Rectal smooth muscle tissue (tissue), 1 donor: ENCODE results near the gene DDX20.

Experiments
- H3K27ac ChIP-seq: one replicate; pipeline ENCODE4 v1.7.0; 2013; ENCODE audit warnings: low read depth, low read length, inconsistent platforms
- H3K27me3 ChIP-seq: one replicate; pipeline ENCODE4 v1.7.0; 2013; ENCODE audit warnings: low read length; ENCODE audit not compliant: control insufficient read depth, insufficient read depth
- H3K36me3 ChIP-seq: one replicate; pipeline ENCODE4 v1.7.0; 2013; ENCODE audit warnings: low read length; ENCODE audit not compliant: control insufficient read depth, insufficient read depth
- H3K4me1 ChIP-seq: one replicate; pipeline ENCODE4 v1.7.0; 2013; ENCODE audit warnings: low read length; ENCODE audit not compliant: control insufficient read depth, insufficient read depth
- H3K4me3 ChIP-seq: one replicate; pipeline ENCODE4 v1.7.0; 2013; ENCODE audit warnings: low read length
- H3K9ac ChIP-seq: one replicate; pipeline ENCODE4 v1.7.0; 2013; ENCODE audit warnings: low read length

The DDX20 gene

DNA sequence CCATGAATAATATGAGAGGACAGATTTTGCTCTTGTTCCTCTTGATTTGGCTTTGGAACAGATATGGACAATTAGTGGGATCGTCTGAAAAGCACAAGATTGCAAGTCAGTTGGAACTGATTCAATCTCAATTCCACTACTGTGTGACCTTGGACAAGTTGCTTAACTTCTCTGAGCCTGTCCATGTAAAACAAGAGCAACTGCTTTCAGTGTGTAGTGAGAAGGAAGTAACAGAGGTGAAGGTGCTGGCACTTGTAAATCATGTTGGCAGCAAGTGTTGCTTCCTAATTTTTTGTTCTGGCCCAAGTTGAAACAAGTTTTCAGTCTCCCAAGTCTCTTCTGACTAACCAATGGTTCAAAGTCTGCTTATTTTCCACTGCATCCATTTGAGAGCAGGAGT, 31.8 kb upstream of the DDX20 start:
- peaks cover 7% of the 10 kb centered on the region for H3K4me1 ChIP-seq
- no peak overlapping the region for H3K9ac ChIP-seq
- no peak overlapping the region for H3K4me3 ChIP-seq
- H3K27me3 ChIP-seq, result no peaks in the 10 kb centered on the region
- no peaks in the 10 kb centered on the region for H3K36me3 ChIP-seq
- no peak overlapping the region for H3K27ac ChIP-seq

DNA sequence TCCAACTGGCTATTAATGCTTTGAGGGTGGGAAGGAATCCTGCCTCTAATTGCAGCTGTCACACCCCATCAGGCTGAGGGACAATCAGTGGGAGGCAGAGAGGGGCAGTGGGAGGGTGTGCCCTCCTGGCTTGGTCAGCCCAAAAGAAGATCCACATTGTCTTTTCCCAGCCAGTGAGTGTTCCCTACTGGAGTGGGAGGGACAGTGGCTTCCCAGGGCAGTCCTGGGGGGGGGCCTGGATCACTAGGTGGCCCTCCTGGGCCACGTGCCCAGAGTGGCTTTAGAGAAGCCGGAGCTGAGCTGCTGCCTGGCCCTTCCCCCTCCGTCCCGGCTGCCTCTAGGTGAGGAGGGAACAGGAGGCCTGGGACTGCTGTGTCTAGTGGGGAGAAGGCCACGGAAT, 30.5 kb upstream of the DDX20 start:
- no peaks in the 10 kb centered on the region for H3K36me3 ChIP-seq
- no peak overlapping the region for H3K4me3 ChIP-seq
- H3K27ac ChIP-seq, result no peak overlapping the region
- H3K9ac ChIP-seq, result no peak overlapping the region
- peaks cover 6% of the 10 kb centered on the region for H3K4me1 ChIP-seq
- H3K27me3 ChIP-seq, result no peaks in the 10 kb centered on the region

DNA sequence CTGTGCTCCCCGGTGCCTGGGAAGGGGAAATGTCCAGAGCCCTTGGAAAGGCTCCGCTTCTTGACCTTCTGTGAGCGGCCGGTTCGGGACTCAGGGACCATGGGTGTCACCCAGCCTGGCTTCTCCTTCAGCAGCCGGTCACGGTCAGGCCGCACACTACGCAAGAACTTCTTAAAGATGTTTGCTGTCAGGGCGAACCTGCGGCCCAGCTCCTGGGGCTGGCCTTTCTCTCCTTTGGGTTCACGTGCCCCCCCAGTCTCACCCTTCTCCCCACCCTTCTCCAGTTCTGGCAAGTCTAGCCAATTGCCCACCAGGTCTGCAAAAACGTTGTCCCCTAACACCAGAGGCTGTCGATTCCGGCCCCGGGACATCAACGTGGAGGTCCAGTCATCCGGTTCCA, 28.6 kb upstream of the DDX20 start:
- H3K36me3 ChIP-seq, result no peaks in the 10 kb centered on the region
- no peaks in the 10 kb centered on the region for H3K27me3 ChIP-seq
- H3K9ac ChIP-seq, result no peak overlapping the region
- H3K27ac ChIP-seq, result no peak overlapping the region
- H3K4me1 ChIP-seq, result no peaks in the 10 kb centered on the region
- no peak overlapping the region for H3K4me3 ChIP-seq

DNA sequence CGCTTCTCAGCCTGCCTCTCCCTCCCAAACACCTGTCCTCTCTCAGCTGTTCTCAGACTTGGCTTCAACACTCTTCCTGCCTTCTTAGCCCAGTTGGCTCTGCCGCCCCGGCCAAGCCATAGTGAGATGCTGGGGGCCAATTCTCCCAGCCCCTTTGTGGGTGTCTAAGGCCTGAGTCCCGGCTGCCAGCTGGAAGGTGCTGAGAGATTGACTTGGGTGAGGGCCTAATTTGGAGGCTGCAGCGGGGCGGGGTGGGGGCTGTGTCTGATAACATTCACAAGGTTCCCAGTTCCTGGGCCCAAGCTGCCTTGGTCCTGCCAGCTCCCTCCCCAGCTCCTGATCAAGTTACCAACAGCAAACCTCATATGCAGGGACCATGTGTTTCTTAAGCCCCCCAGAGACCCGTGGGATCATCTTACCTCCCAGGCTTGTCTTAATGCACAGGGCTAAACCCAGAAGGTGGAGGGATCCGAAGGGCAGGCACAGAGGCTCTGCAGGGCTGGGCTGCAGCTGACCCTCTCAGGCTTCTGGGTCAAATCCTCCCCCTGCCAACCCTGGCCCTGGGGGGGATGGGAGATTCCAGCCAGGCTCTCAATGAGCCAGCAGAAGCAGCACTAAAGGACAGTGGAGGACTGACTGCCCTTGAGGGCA, 26.3 kb upstream of the DDX20 start:
- Histone ChIP-seq H3K27ac (no peak overlapping the region), H3K36me3 (no peaks in the 10 kb centered on the region), H3K27me3 (no peaks in the 10 kb centered on the region), H3K4me3 (no peak overlapping the region), H3K9ac (no peak overlapping the region), H3K4me1 (no peaks in the 10 kb centered on the region)

DNA sequence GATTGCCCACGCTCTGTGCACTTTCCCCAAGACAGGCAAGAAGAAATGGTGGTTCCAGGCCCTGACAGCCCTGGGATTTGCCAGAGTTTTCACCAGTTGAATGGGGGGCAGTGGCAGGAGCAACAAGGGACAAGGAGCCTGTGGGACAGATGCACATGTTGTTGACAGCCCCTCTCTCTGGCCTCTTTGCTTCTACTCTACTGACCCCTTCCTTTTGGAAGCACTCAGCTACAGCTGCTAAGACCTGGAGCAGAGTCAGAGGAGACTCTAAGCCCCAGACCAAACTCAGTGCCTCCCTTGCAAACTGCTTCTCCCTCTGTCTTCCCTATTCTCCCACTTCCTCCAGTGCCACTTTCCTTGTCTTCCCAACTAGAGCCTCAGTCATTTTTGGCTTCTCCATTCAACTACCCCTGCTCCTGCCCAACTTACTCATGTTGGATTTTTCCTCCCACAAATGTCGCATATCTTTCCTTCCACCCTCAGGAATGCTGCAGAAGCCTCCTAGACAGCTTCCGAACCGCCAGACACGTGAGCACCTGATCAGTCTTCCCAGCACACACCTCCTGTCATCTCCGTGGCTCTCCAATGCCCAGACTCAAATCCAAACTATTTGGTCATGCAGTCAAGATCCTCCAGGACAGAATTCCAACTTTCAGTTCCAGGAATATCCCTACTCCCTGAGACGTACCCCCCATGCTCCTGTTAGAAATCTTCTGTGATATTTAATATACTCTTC, 25.6 kb upstream of the DDX20 start:
- H3K4me1 ChIP-seq, result no peaks in the 10 kb centered on the region
- no peaks in the 10 kb centered on the region for H3K27me3 ChIP-seq
- no peak overlapping the region for H3K4me3 ChIP-seq
- no peak overlapping the region for H3K27ac ChIP-seq
- H3K9ac ChIP-seq, result no peak overlapping the region
- H3K36me3 ChIP-seq, result no peaks in the 10 kb centered on the region

DNA sequence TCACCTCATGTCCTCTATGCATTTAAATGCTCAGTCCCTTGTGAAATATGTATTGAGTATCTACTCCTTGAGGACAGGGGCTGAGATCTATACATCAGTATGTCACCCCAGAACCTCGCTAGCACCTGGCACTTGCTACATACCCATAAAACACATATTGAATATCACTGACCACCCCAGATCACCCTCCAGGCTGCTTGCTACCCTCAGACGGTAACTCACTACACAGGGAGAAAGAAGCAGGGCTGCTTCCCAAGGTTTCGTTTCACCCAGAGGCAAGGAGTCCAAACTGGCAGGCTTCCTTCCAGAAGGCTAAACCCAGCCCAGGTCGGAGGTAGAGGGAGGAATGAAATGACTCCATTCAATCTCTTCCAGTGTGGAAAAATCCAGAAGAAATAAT, 25.0 kb upstream of the DDX20 start:
- no peaks in the 10 kb centered on the region for H3K4me1 ChIP-seq
- H3K27me3 ChIP-seq, result no peaks in the 10 kb centered on the region
- H3K27ac ChIP-seq, result no peak overlapping the region
- H3K36me3 ChIP-seq, result no peaks in the 10 kb centered on the region
- no peak overlapping the region for H3K9ac ChIP-seq
- H3K4me3 ChIP-seq, result no peak overlapping the region

DNA sequence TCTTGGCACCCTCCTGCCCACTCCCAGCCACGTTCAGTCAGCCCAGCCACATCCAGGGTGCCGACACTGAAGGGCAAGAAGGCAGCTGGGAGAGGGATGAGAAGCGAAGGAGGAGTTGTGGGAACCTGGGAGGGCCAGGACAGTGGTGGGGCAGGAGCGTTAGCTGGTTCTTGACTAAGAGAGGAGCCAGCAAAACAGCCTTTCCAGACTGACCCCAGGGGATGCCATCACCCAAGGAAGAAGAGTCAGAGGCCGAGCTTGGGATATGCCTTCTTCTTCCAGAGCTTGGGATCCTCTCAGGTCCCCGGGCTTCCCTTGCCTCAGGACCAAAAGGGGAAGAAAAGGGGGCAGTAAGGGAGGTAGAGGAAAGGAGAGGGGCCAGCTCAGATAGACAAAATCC, 23.7 kb upstream of the DDX20 start:
- Histone ChIP-seq H3K9ac (no peak overlapping the region), H3K4me3 (no peak overlapping the region), H3K36me3 (no peaks in the 10 kb centered on the region), H3K27ac (no peak overlapping the region), H3K27me3 (no peaks in the 10 kb centered on the region), H3K4me1 (peaks cover 2% of the 10 kb centered on the region)

DNA sequence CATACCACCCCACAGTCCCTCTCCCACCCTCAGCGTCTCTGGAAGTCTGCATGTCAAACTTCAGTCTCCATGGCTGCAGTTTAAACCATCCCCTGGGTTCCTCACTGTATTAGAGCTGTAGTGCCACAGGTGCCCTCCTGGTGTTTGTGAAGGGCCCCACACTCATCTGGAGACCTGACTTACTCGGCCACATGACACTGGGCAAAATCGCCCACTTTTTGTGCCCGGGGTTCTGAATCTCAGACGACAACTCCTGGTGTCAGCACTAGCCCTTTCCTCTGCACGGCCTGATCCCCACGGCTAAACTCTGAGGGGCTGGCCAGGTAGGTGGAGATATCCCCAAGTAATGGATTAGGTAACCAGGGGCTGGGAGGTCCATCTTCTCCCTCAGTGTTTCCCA, 23.0 kb upstream of the DDX20 start:
- Histone ChIP-seq H3K4me1 (peaks cover 9% of the 10 kb centered on the region), H3K27ac (peak overlapping the region; percentile 40), H3K9ac (no peak overlapping the region), H3K4me3 (no peak overlapping the region), H3K36me3 (no peaks in the 10 kb centered on the region), H3K27me3 (no peaks in the 10 kb centered on the region)

DNA sequence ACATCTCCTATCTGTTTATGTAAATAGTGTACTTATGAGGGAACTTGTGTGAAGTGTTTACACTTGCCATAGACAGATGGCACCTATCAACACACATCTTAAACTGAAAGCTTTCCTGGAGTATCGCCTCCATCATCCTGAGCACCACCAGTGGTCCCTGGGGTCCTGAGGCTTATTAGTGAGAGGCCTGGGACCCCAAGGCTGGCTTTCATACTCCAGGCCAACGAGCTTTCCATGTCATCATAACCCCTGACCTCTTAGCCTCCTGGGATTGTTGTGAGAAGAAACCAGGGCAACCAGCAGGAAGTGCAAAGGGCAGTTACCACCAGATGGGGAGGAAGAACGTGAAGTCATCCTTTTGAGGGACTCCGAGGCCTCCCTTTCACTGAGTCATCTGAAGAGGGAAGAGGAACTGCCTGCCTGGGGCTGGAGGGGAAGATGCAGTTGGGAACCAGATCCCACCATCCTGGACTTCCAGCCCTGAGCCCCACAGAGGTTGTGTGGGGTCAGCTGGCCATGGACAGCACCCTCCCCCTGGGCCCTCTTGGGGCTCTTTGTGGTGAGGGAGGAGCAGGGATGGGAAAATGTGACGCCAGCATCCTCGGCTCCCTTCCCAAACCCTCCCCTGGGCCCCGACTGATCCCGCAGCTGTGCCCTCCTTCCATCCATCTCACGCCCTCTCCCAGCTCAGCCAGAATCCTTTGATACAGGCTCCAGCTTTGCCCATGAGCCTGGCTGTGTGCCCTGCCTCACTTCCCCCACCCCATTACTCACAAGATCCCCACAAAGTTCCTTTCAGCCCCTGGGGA, 22.3 kb upstream of the DDX20 start:
- H3K4me1 ChIP-seq, result peaks cover 14% of the 10 kb centered on the region
- peak overlapping the region; percentile 40 for H3K27ac ChIP-seq
- H3K36me3 ChIP-seq, result no peaks in the 10 kb centered on the region
- no peaks in the 10 kb centered on the region for H3K27me3 ChIP-seq
- H3K4me3 ChIP-seq, result no peak overlapping the region
- no peak overlapping the region for H3K9ac ChIP-seq

DNA sequence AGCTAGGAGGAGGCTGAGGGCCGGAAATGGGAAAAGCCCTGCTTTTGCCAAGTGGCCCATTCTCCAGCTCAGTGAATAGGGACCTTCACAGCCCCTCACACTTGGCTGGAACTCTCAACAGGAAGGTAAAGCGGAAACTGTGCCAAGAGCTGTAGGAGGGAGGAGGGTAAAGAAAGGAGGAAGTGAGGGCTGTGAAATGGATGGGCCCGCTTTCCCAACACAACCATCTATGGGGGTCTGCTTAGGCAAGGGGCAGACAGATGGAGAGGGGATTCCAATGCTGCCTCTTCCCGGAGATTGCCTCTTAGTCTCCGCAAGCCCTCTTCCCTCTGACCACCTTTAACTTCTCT, 21.7 kb upstream of the DDX20 start:
- no peaks in the 10 kb centered on the region for H3K36me3 ChIP-seq
- H3K27me3 ChIP-seq, result no peaks in the 10 kb centered on the region
- H3K9ac ChIP-seq, result no peak overlapping the region
- peaks cover 14% of the 10 kb centered on the region for H3K4me1 ChIP-seq
- H3K4me3 ChIP-seq, result no peak overlapping the region
- H3K27ac ChIP-seq, result no peak overlapping the region

DNA sequence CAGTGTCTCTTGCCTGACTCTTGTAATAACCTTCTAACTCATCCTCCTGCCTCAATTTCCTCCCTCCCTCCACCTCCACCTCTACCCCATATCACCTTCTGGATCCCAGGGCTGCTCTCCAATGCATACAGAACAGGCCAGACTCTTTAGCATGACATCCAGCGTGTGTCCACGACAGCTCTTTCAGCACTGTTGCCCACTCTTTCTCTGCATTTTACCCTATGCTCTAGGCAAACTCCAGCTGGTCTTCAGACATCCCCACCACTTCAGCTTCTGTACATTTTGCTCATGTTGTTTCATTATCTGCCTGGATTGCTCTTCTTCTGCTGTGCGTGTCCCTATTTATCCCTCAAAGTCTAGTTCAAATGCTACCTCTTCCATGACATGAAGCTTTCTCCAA, 21.3 kb upstream of the DDX20 start:
- Histone ChIP-seq H3K27ac (no peak overlapping the region), H3K4me1 (peaks cover 14% of the 10 kb centered on the region), H3K27me3 (no peaks in the 10 kb centered on the region), H3K9ac (no peak overlapping the region), H3K4me3 (no peak overlapping the region), H3K36me3 (no peaks in the 10 kb centered on the region)

DNA sequence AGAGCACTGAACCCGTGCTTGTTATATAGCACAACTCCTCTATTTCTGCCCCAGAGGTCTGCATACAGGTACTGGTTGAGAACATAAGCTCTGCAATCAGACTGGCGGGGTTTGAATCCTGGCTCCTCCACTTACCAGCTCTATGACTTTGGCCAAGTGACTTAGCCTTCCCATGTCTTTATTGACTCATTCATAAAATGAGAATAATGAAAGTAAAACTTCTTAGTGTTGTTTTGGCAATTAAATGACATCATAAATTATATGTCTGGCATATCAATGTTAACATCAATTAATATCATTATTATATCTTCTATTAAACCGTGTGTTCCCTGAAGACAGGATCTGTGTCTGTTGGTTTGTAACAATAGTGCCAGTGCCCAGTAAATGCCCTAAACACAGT, 20.8 kb upstream of the DDX20 start:
- no peaks in the 10 kb centered on the region for H3K27me3 ChIP-seq
- no peak overlapping the region for H3K4me3 ChIP-seq
- no peak overlapping the region for H3K9ac ChIP-seq
- H3K36me3 ChIP-seq, result no peaks in the 10 kb centered on the region
- H3K27ac ChIP-seq, result no peak overlapping the region
- H3K4me1 ChIP-seq, result peaks cover 15% of the 10 kb centered on the region
